Osteoblast (primary cell): ENCODE data around the gene ARL8B. TPM values are rescaled to one million over a fixed set of nuclear protein-coding genes. Genes with fewer than 3 reads are reported as not detected.

ENCODE experiments used
- DNase-seq: peaks from one replicate; pipeline ENCODE4 v3.0.0; 2011; ENCODE audit warnings: low spot score, mixed read lengths; ENCODE audit not compliant: insufficient read length; ENCODE audit errors: missing footprints
- H2AFZ ChIP-seq: 2 replicates; pipeline ENCODE4 v1.6.0; 2011; ENCODE audit warnings: mild to moderate bottlenecking, low read length
- H3K27ac ChIP-seq: 2 replicates; pipeline ENCODE4 v1.5.1; 2011; ENCODE audit warnings: mild to moderate bottlenecking, low read depth, low read length, moderate library complexity
- H3K27me3 ChIP-seq: 2 replicates; pipeline ENCODE4 v1.6.0; 2012; ENCODE audit warnings: mild to moderate bottlenecking, control low read depth, inconsistent platforms, low read length, moderate library complexity; ENCODE audit not compliant: insufficient read depth
- H3K36me3 ChIP-seq: 2 replicates; pipeline ENCODE4 v1.5.1; 2011; ENCODE audit warnings: mild to moderate bottlenecking, low read length, control low read depth, moderate library complexity; ENCODE audit not compliant: insufficient read depth
- H3K4me1 ChIP-seq: 2 replicates; pipeline ENCODE4 v1.5.1; 2011; ENCODE audit warnings: mild to moderate bottlenecking, low read length, control low read depth, moderate library complexity; ENCODE audit not compliant: insufficient read depth
- H3K4me2 ChIP-seq: 2 replicates; pipeline ENCODE4 v1.6.0; 2011; ENCODE audit warnings: mild to moderate bottlenecking, low read length; ENCODE audit not compliant: insufficient read depth
- H3K4me3 ChIP-seq: fragments of 200-600 bp; sonication (generic); 3 replicates; pipeline ENCODE4 v1.5.1; 2012; ENCODE audit warnings: mild to moderate bottlenecking, low read length, inconsistent platforms; ENCODE audit not compliant: insufficient read depth
- H3K79me2 ChIP-seq: 2 replicates; pipeline ENCODE4 v1.6.0; 2012; ENCODE audit warnings: mild to moderate bottlenecking, low read length, control low read depth, inconsistent platforms; ENCODE audit not compliant: insufficient read depth
- H3K9me3 ChIP-seq: 2 replicates; pipeline ENCODE4 v1.5.1; 2011; ENCODE audit warnings: low read depth, low read length, control low read depth
- H4K20me1 ChIP-seq: 2 replicates; pipeline ENCODE4 v1.6.0; 2012; ENCODE audit warnings: mild to moderate bottlenecking, low read length, control low read depth; ENCODE audit not compliant: insufficient read depth
- CTCF ChIP-seq: IDR thresholded peaks from 2 replicates; pipeline ENCODE4 v1.5.1; 2011; ENCODE audit warnings: mild to moderate bottlenecking, low read depth, low read length, moderate library complexity; ENCODE audit errors: extremely low read depth
- total RNA-seq: library from RNA; depleted of rRNA; stranded (reverse); fragments of >200 nt; gene quantifications from 2 replicates; pipeline ENCODE4 v1.2.3, GENCODE V29; 2012

The ARL8B gene
- total RNA-seq, 1 donor = 90.8 TPM

GRCh38 chr3:5191555-5192304 is 69.6 kb downstream of the ARL8B start:
- H3K4me1 ChIP-seq = peaks cover 34% of the 10 kb centered on the region
- H3K9me3 ChIP-seq = no peaks in the 10 kb centered on the region
- no peak overlapping the region for H2AFZ ChIP-seq
- H3K4me3 ChIP-seq = no peak overlapping the region
- no peak for TF ChIP-seq CTCF
- H4K20me1 ChIP-seq = peaks cover 20% of the 10 kb centered on the region
- peak; percentile 64 for DNase-seq
- H3K79me2 ChIP-seq = peaks cover 74% of the 10 kb centered on the region
- no peak overlapping the region for H3K4me2 ChIP-seq
- H3K36me3 ChIP-seq = peaks cover 7% of the 10 kb centered on the region
- no peak overlapping the region for H3K27ac ChIP-seq
- no peaks in the 10 kb centered on the region for H3K27me3 ChIP-seq

GRCh38 chr3:5192571-5193365 is 70.7 kb downstream of the ARL8B start:
- H3K36me3 ChIP-seq = peaks cover 7% of the 10 kb centered on the region
- H3K79me2 ChIP-seq = peaks cover 78% of the 10 kb centered on the region
- no peak overlapping the region for H3K4me2 ChIP-seq
- H3K27me3 ChIP-seq = no peaks in the 10 kb centered on the region
- H4K20me1 ChIP-seq = peaks cover 20% of the 10 kb centered on the region
- H3K27ac ChIP-seq = no peak overlapping the region
- TF ChIP-seq CTCF = no peak
- DNase-seq = no peak
- peaks cover 45% of the 10 kb centered on the region for H3K4me1 ChIP-seq
- H2AFZ ChIP-seq = no peak overlapping the region
- no peak overlapping the region for H3K4me3 ChIP-seq
- H3K9me3 ChIP-seq = no peaks in the 10 kb centered on the region

- Histone ChIP-seq H3K27ac (peak overlapping the region; percentile 85), H3K79me2 (peaks cover 76% of the 10 kb centered on the region), H3K36me3 (peaks cover 8% of the 10 kb centered on the region), H2AFZ (no peak overlapping the region), H3K9me3 (no peaks in the 10 kb centered on the region), H3K4me1 (peaks cover 50% of the 10 kb centered on the region), H4K20me1 (peaks cover 14% of the 10 kb centered on the region), H3K27me3 (no peaks in the 10 kb centered on the region), H3K4me2 (peak overlapping the region; percentile 10), H3K4me3 (no peak overlapping the region)
- DNase-seq = no peak
- no peak for TF ChIP-seq CTCF
These were observed 72.2 kb downstream of the ARL8B start for GRCh38 chr3:5194341-5194740.
